HepG2 (cell line): ENCODE measurements around the gene CD7. TPM values are rescaled to one million over a fixed set of nuclear protein-coding genes. Genes with fewer than 3 reads are reported as not detected.

Experiments used
- GTF3A ChIP-seq: sonication (generic); formaldehyde crosslinking; conservative IDR thresholded peaks from 2 replicates; pipeline ENCODE4 v1.4.0; 2020; ENCODE audit warnings: mild to moderate bottlenecking, missing genetic modification reagents
- MAF1 ChIP-seq: sonication (generic); formaldehyde crosslinking; IDR thresholded peaks from 2 replicates; pipeline ENCODE4 v1.5.0; 2020; ENCODE audit warnings: missing genetic modification reagents, borderline replicate concordance
- NR2F6 ChIP-seq, 2 experiments: IDR thresholded peaks; 2 replicates each; pipeline ENCODE4 v1.6.1; 2016; ENCODE audit warnings: antibody characterized with exemption in 1 of 2, mild to moderate bottlenecking in 1 of 2
- ONECUT2 ChIP-seq: sonication (generic); formaldehyde crosslinking; IDR thresholded peaks from 2 replicates; pipeline ENCODE4 v1.4.0; 2020; ENCODE audit warnings: missing genetic modification reagents
- SIX4 ChIP-seq: sonication (generic); formaldehyde crosslinking; IDR thresholded peaks from 2 replicates; pipeline ENCODE4 v1.4.0; 2020; ENCODE audit warnings: missing genetic modification reagents
- SRY ChIP-seq: sonication (generic); formaldehyde crosslinking; IDR thresholded peaks from 2 replicates; pipeline ENCODE4 v1.8.0; 2022; ENCODE audit warnings: mild to moderate bottlenecking, missing genetic modification reagents
- TCF12 ChIP-seq, 2 experiments: fragments of 450-650 bp in 1 of 2; sonication (generic) in 1 of 2; formaldehyde crosslinking in 1 of 2; IDR thresholded peaks; 2 replicates each; pipeline versions ENCODE4 v1.6.1 to v1.8.0; 2017 to 2022; ENCODE audit warnings: antibody characterized with exemption in 1 of 2, mild to moderate bottlenecking in 1 of 2, missing genetic modification reagents in 1 of 2, moderate library complexity in 1 of 2
- TOE1 ChIP-seq: sonication (generic); formaldehyde crosslinking; IDR thresholded peaks from 2 replicates; pipeline ENCODE4 v1.4.0; 2020; ENCODE audit warnings: mild to moderate bottlenecking, missing genetic modification reagents
- ZFP82 ChIP-seq: sonication (generic); formaldehyde crosslinking; IDR thresholded peaks from 2 replicates; pipeline ENCODE4 v1.5.1; 2020; ENCODE audit warnings: mild to moderate bottlenecking, missing genetic modification reagents, borderline replicate concordance
- ZFYVE20 ChIP-seq: sonication (generic); formaldehyde crosslinking; IDR thresholded peaks from 2 replicates; pipeline ENCODE4 v1.8.0; 2023; ENCODE audit warnings: low read depth, mild to moderate bottlenecking, moderate library complexity, missing genetic modification reagents, borderline replicate concordance
- ZMYM4 ChIP-seq: sonication (generic); formaldehyde crosslinking; IDR thresholded peaks from 2 replicates; pipeline ENCODE4 v1.8.1; 2023; ENCODE audit warnings: mild to moderate bottlenecking, missing genetic modification reagents
- ZNF205 ChIP-seq: IDR thresholded peaks from 2 replicates; pipeline ENCODE4 v1.6.1; 2018; ENCODE audit warnings: missing biosample characterization, missing genetic modification reagents
- ZNF441 ChIP-seq: sonication (generic); formaldehyde crosslinking; IDR thresholded peaks from 2 replicates; pipeline ENCODE4 v1.7.0; 2021; ENCODE audit warnings: missing genetic modification reagents, borderline replicate concordance
- ZNF546 ChIP-seq: sonication (generic); formaldehyde crosslinking; conservative IDR thresholded peaks from 2 replicates; pipeline ENCODE4 v1.8.1; 2023; ENCODE audit warnings: mild to moderate bottlenecking, missing genetic modification reagents
- ZNF709 ChIP-seq: sonication (generic); formaldehyde crosslinking; IDR thresholded peaks from 2 replicates; pipeline ENCODE4 v1.5.0; 2020; ENCODE audit warnings: mild to moderate bottlenecking, missing genetic modification reagents
- ZNF839 ChIP-seq: sonication (generic); formaldehyde crosslinking; IDR thresholded peaks from 2 replicates; pipeline ENCODE4 v1.4.0; 2020; ENCODE audit warnings: missing genetic modification reagents, mild to moderate bottlenecking, borderline replicate concordance
- ZSCAN12 ChIP-seq: sonication (generic); formaldehyde crosslinking; IDR thresholded peaks from 2 replicates; pipeline ENCODE4 v1.9.0; 2021; ENCODE audit warnings: mild to moderate bottlenecking, missing genetic modification reagents
- polyA plus RNA-seq, 8 experiments: library from polyadenylated mRNA; depleted of rRNA in 3 of 8; stranded (reverse) in 7 of 8; unstranded in 1 of 8; fragments of >200 nt; fragmentation: Illumina TruSeq in 4 of 8; extraction: Trizol in 4 of 8; gene quantifications; 2 replicates each; pipeline versions ENCODE4 v1.2.1 to v1.2.3, GENCODE V29; 2011 to 2016; ENCODE audit warnings: low read depth in 4 of 8, missing spikeins in 1 of 8, mixed read lengths in 1 of 8; ENCODE audit not compliant: insufficient read depth in 1 of 8
- total RNA-seq, 5 experiments: library from RNA; depleted of rRNA; stranded (reverse); fragments of >200 nt; fragmentation: Illumina TruSeq; extraction: Trizol; gene quantifications; 2 replicates each; pipeline ENCODE4 v1.2.3, GENCODE V29; 2016; ENCODE audit warnings: low read depth in 1 of 5
- TF ChIP-seq, protein P1 (sequence below): sonication (generic); formaldehyde crosslinking; IDR thresholded peaks from 2 replicates; pipeline ENCODE4 v1.8.0; 2022; ENCODE audit warnings: mild to moderate bottlenecking, missing genetic modification reagents, moderate library complexity
- TF ChIP-seq, protein P2 (sequence below): sonication (generic); formaldehyde crosslinking; IDR thresholded peaks from 2 replicates; pipeline ENCODE4 v1.4.0; 2020; ENCODE audit warnings: missing genetic modification reagents
- TF ChIP-seq, protein P3 (sequence below): sonication (generic); formaldehyde crosslinking; IDR thresholded peaks from 2 replicates; pipeline ENCODE4 v1.8.0; 2022; ENCODE audit warnings: missing genetic modification reagents, mild to moderate bottlenecking, borderline replicate concordance
- TF ChIP-seq, protein P4 (sequence below): sonication (generic); formaldehyde crosslinking; IDR thresholded peaks from 2 replicates; pipeline ENCODE4 v1.5.0; 2020; ENCODE audit warnings: missing genetic modification reagents, mild to moderate bottlenecking, borderline replicate concordance
- TF ChIP-seq, protein P5 (sequence below): sonication (generic); formaldehyde crosslinking; IDR thresholded peaks from 2 replicates; pipeline ENCODE4 v1.5.1; 2020; ENCODE audit warnings: mild to moderate bottlenecking, missing genetic modification reagents, borderline replicate concordance

The CD7 gene
- total and polyA plus RNA-seq, 2 of the 13 experiments (the other 11 are each of a cell fraction or from before 2014, with no cell fraction given): 67.6 to 76.4 TPM

DNA sequence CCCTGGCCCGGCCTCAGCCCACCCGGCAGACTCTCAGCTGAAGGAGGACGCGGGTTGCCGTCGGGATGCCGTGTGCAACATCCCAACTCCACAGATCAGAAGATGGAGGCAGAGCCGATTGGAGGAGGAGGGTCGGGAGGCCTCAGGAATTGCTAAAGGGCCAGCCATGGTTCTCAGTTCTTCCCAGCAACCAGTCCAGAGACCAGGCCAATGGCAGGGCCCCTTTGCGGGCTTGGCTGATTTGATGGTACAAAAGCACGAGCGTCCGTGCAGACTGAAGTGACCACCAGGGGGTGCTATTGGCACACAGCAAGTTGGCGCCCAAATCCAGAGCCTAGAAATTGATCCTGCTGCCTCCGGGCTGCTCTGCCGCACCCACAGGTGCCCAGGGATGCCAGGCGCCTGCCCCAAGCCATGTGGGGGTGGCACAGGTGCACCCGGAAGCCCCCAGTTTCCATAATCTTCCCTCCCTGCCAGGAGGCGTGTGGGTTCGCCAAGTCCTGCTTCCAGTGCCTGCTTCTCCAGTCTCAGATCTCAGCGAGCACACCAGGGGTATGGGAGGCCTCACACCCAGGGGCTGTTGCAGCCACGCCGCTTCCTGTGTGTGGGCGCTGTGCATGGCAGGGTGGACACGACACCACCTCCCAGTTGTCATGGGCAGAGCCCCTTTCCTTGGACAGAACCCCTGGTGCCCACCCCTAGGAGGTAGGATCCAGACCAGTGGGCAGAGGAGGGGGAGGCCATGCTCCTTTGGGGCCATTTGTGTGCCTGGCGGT lies 34.5 kb upstream of the CD7 start (continued):
- TF ChIP-seq, protein P1, sequence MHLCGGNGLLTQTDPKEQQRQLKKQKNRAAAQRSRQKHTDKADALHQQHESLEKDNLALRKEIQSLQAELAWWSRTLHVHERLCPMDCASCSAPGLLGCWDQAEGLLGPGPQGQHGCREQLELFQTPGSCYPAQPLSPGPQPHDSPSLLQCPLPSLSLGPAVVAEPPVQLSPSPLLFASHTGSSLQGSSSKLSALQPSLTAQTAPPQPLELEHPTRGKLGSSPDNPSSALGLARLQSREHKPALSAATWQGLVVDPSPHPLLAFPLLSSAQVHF (CRISPR knock-in tag): no peak
- TF ChIP-seq ONECUT2 (CRISPR knock-in tag) (peak; percentile 51; the same call in 1 of the 2 replicates), GTF3A (CRISPR knock-in tag) (no peak; the same call in 1 of the 2 replicates), ZNF546 (CRISPR knock-in tag) (no peak; the same call in 1 of the 2 replicates), TCF12 (IDR thresholded peaks at IDR 0.05) (no peak), TCF12 (CRISPR knock-in tag; IDR thresholded peaks at IDR 0.05) (no peak), ZNF441 (CRISPR knock-in tag) (no peak), ZNF205 (peak; percentile 78; the same call in 1 of the 2 replicates), ZNF839 (CRISPR knock-in tag) (peak; percentile 95; the same call in 1 of the 2 replicates), ZNF709 (CRISPR knock-in tag) (peak; percentile 87; the same call in 1 of the 2 replicates), ZFP82 (CRISPR knock-in tag) (peak; percentile 71; the same call in 1 of the 2 replicates), TOE1 (CRISPR knock-in tag) (no peak), SRY (CRISPR knock-in tag) (no peak), SIX4 (CRISPR knock-in tag) (no peak), MAF1 (CRISPR knock-in tag) (no peak), ZMYM4 (CRISPR knock-in tag) (peak; percentile 72), ZSCAN12 (no peak), ZFYVE20 (CRISPR knock-in tag) (no peak), NR2F6 (IDR thresholded peaks at IDR 0.05) (no peak), NR2F6 (CRISPR knock-in tag; IDR thresholded peaks at IDR 0.05) (peak; percentile 34; the same call in 1 of the 2 replicates)
- TF ChIP-seq, protein P2, sequence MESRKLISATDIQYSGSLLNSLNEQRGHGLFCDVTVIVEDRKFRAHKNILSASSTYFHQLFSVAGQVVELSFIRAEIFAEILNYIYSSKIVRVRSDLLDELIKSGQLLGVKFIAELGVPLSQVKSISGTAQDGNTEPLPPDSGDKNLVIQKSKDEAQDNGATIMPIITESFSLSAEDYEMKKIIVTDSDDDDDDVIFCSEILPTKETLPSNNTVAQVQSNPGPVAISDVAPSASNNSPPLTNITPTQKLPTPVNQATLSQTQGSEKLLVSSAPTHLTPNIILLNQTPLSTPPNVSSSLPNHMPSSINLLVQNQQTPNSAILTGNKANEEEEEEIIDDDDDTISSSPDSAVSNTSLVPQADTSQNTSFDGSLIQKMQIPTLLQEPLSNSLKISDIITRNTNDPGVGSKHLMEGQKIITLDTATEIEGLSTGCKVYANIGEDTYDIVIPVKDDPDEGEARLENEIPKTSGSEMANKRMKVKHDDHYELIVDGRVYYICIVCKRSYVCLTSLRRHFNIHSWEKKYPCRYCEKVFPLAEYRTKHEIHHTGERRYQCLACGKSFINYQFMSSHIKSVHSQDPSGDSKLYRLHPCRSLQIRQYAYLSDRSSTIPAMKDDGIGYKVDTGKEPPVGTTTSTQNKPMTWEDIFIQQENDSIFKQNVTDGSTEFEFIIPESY: peak; percentile 81
- TF ChIP-seq, protein P3, sequence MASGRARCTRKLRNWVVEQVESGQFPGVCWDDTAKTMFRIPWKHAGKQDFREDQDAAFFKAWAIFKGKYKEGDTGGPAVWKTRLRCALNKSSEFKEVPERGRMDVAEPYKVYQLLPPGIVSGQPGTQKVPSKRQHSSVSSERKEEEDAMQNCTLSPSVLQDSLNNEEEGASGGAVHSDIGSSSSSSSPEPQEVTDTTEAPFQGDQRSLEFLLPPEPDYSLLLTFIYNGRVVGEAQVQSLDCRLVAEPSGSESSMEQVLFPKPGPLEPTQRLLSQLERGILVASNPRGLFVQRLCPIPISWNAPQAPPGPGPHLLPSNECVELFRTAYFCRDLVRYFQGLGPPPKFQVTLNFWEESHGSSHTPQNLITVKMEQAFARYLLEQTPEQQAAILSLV (CRISPR knock-in tag): peak; percentile 24; the same call in 1 of the 2 replicates
- TF ChIP-seq, protein P4, sequence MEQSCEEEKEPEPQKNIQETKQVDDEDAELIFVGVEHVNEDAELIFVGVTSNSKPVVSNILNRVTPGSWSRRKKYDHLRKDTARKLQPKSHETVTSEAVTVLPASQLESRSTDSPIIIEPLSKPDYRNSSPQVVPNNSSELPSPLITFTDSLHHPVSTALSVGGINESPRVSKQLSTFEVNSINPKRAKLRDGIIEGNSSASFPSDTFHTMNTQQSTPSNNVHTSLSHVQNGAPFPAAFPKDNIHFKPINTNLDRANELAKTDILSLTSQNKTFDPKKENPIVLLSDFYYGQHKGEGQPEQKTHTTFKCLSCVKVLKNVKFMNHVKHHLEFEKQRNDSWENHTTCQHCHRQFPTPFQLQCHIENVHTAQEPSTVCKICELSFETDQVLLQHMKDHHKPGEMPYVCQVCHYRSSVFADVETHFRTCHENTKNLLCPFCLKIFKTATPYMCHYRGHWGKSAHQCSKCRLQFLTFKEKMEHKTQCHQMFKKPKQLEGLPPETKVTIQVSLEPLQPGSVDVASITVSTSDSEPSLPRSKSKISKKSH (CRISPR knock-in tag): no peak
- TF ChIP-seq, protein P5, sequence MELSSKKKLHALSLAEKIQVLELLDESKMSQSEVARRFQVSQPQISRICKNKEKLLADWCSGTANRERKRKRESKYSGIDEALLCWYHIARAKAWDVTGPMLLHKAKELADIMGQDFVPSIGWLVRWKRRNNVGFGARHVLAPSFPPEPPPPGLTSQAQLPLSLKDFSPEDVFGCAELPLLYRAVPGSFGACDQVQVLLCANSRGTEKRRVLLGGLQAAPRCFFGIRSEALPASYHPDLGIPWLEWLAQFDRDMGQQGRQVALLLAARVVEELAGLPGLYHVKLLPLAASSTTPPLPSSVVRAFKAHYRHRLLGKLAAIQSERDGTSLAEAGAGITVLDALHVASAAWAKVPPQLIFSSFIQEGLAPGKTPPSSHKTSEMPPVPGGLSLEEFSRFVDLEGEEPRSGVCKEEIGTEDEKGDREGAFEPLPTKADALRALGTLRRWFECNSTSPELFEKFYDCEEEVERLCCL (CRISPR knock-in tag): no peak
